DOHH2 (cell line): Measurements from ENCODE around the gene KIRREL3.

Experiments
- CTCF ChIP-seq: fragments of 200-600 bp; sonication (generic); IDR thresholded peaks from one replicate; pipeline ENCODE4 v1.5.1; 2014; ENCODE audit warnings: antibody characterized with exemption, mild to moderate bottlenecking, low read depth, low read length; ENCODE audit not compliant: poor library complexity, severe bottlenecking
- EZH2phosphoT487 ChIP-seq: fragments of 200-600 bp; sonication (generic); IDR thresholded peaks from 2 replicates; pipeline ENCODE4 v1.6.1; 2017; ENCODE audit warnings: borderline replicate concordance, mild to moderate bottlenecking, antibody characterized with exemption, low read length, moderate library complexity, mixed read lengths

- TF ChIP-seq CTCF (no peak), EZH2phosphoT487 (no peak)
Observed at GRCh38 chr11:126416542-126417090, 584.0 kb downstream of the KIRREL3 start.
